GM19438 (cell line): ENCODE results near the gene NKG7.

ENCODE experiments used
- ATAC-seq: cut with Tn5 transposase; IDR thresholded peaks from one replicate; pipeline ENCODE4 v1.9.1; 2021; ENCODE audit warnings: low read depth; ENCODE audit not compliant: unreplicated experiment

The NKG7 gene

GRCh38 chr19:51392701-51393100 lies 20.2 kb upstream of the NKG7 start:
- ATAC-seq: no peak

GRCh38 chr19:51391073-51391611 lies 18.7 kb upstream of the NKG7 start:
- no peak for ATAC-seq

GRCh38 chr19:51389143-51389542 lies 16.7 kb upstream of the NKG7 start:
- ATAC-seq: no peak

- no peak for ATAC-seq
These were observed 15.5 kb upstream of the NKG7 start, which contains the start of gene LIM2 for GRCh38 chr19:51387924-51388389. Gene LIM2, minus strand, starts transcription at chr19:51387974. Its CDS starts 531 bp downstream, at chr19:51387443.

- ATAC-seq: no peak
These were observed 14.5 kb upstream of the NKG7 start for GRCh38 chr19:51386882-51387520.

- no peak for ATAC-seq
These were observed 9.6 kb upstream of the NKG7 start for GRCh38 chr19:51382004-51382403.

- no peak for ATAC-seq
These were observed 7.9 kb upstream of the NKG7 start for GRCh38 chr19:51380379-51380778.

- ATAC-seq: no peak
These were observed 5.0 kb upstream of the NKG7 start for GRCh38 chr19:51377422-51377821.

GRCh38 chr19:51375504-51376221 lies 3.2 kb upstream of the NKG7 start:
- ATAC-seq: no peak

GRCh38 chr19:51372021-51372648 lies 319 bp downstream of the NKG7 start:
- ATAC-seq: no peak

- ATAC-seq: no peak
These were observed 1.2 kb downstream of the NKG7 start for GRCh38 chr19:51371186-51371690.

GRCh38 chr19:51370230-51370629 lies 2.2 kb downstream of the NKG7 start:
- no peak for ATAC-seq

GRCh38 chr19:51368366-51369282 lies 3.8 kb downstream of the NKG7 start, which contains the start of gene CLDND2:
Gene CLDND2, minus strand, starts transcription at chr19:51369003. Its CDS starts 426 bp downstream, at chr19:51368577.
- no peak for ATAC-seq

GRCh38 chr19:51367565-51368365 lies 4.7 kb downstream of the NKG7 start:
- peak; percentile 65 for ATAC-seq

- ATAC-seq: no peak
These were observed 5.2 kb downstream of the NKG7 start for GRCh38 chr19:51367255-51367564.

GRCh38 chr19:51366389-51367254 lies 5.8 kb downstream of the NKG7 start:
- ATAC-seq: no peak

GRCh38 chr19:51365965-51366388 lies 6.5 kb downstream of the NKG7 start, which contains the start of gene ETFB:
Gene ETFB, minus strand, starts transcription at chr19:51366388. Its CDS starts 62 bp downstream, at chr19:51366326.
- no peak for ATAC-seq
